ENCODE measurements around the gene ABLIM2.

ABLIM2 gene

GRCh38 chr4:8047837-8048678, 110.6 kb downstream of the ABLIM2 start:
- no peak for DNase-seq (ENCODE audit: low read depth in 2 of 2)

- DNase-seq (ENCODE audit: low read depth in 2 of 2): peak in 1 of 2 donors; percentile 1
Measured at GRCh38 chr4:8046925-8047541, 111.6 kb downstream of the ABLIM2 start.

GRCh38 chr4:8045909-8046308, 112.7 kb downstream of the ABLIM2 start:
- no peak for DNase-seq (ENCODE audit: low read depth in 2 of 2)

GRCh38 chr4:8044699-8045098, 113.9 kb downstream of the ABLIM2 start:
- DNase-seq (ENCODE audit: low read depth in 2 of 2): no peak

GRCh38 chr4:8044244-8044643, 114.4 kb downstream of the ABLIM2 start:
- no peak for DNase-seq (ENCODE audit: low read depth in 2 of 2)

- DNase-seq (ENCODE audit: low read depth in 2 of 2): no peak
Measured at GRCh38 chr4:8043596-8043995, 115.0 kb downstream of the ABLIM2 start.

- DNase-seq (ENCODE audit: low read depth in 2 of 2): no peak
Measured at GRCh38 chr4:8041868-8042267, 116.7 kb downstream of the ABLIM2 start.

GRCh38 chr4:8041172-8041571, 117.4 kb downstream of the ABLIM2 start:
- DNase-seq (ENCODE audit: low read depth in 2 of 2): no peak

- no peak for DNase-seq (ENCODE audit: low read depth in 2 of 2)
Measured at GRCh38 chr4:8040607-8041006, 118.0 kb downstream of the ABLIM2 start.

GRCh38 chr4:8039853-8040252, 118.8 kb downstream of the ABLIM2 start:
- no peak for DNase-seq (ENCODE audit: low read depth in 2 of 2)

- DNase-seq (ENCODE audit: low read depth in 2 of 2): no peak
Measured at GRCh38 chr4:8039290-8039689, 119.3 kb downstream of the ABLIM2 start.

GRCh38 chr4:8038719-8039251, 119.8 kb downstream of the ABLIM2 start:
- DNase-seq (ENCODE audit: low read depth in 2 of 2): no peak

- no peak for DNase-seq (ENCODE audit: low read depth in 2 of 2)
Measured at GRCh38 chr4:8038083-8038482, 120.5 kb downstream of the ABLIM2 start.

GRCh38 chr4:8037150-8037769, 121.4 kb downstream of the ABLIM2 start:
- no peak for DNase-seq (ENCODE audit: low read depth in 2 of 2)

GRCh38 chr4:8035371-8035780, 123.2 kb downstream of the ABLIM2 start:
- DNase-seq (ENCODE audit: low read depth in 2 of 2): no peak

GRCh38 chr4:8033829-8034528, 124.6 kb downstream of the ABLIM2 start:
- DNase-seq (ENCODE audit: low read depth in 2 of 2): no peak

- no peak for DNase-seq (ENCODE audit: low read depth in 2 of 2)
Measured at GRCh38 chr4:8033067-8033755, 125.4 kb downstream of the ABLIM2 start.

GRCh38 chr4:8032381-8032780, 126.2 kb downstream of the ABLIM2 start:
- no peak for DNase-seq (ENCODE audit: low read depth in 2 of 2)

GRCh38 chr4:8030121-8030781, 128.4 kb downstream of the ABLIM2 start:
- DNase-seq (ENCODE audit: low read depth in 2 of 2): no peak

GRCh38 chr4:8029689-8030088, 128.9 kb downstream of the ABLIM2 start:
- DNase-seq (ENCODE audit: low read depth in 2 of 2): no peak

Data from stimulated activated CD8-positive, alpha-beta memory T cell treated with anti-CD3 and anti-CD28 coated beads, Interleukin-2, amount 100 ng/mL, for 1 hour (primary cell).